CD4-positive, alpha-beta memory T cell (primary cell): ENCODE measurements around the gene GADD45G. TPM values are rescaled to one million over a fixed set of nuclear protein-coding genes. Genes with fewer than 3 reads are reported as not detected.
A peak's percentile ranks its signal among the peaks of the same experiment; 100 is the strongest.

ENCODE experiments used
- CTCF ChIA-PET: fragments of 350-600 bp; sonication (Branson Sonifier 250); formaldehyde crosslinking; loops from one replicate; lab custom pipeline; 2021; ENCODE audit warnings: inconsistent platforms; ENCODE audit not compliant: partially characterized antibody; lab: Charles Lee
- POLR2A ChIA-PET: fragments of 350-600 bp; sonication (Branson Sonifier 250); formaldehyde crosslinking; loops from one replicate; lab custom pipeline; 2021; ENCODE audit not compliant: partially characterized antibody; lab: Charles Lee
- DNase-seq, 5 donors: peaks; one replicate each; pipeline versions ENCODE4 v3.0.0 to v3.0.0-alpha.2; 2020 to 2022; ENCODE audit warnings: mixed read lengths in 1 of 5
- H3K27ac ChIP-seq: one replicate; pipeline ENCODE4 v1.7.0; 2013; ENCODE audit warnings: low read depth, low read length
- H3K27me3 ChIP-seq: 2 replicates; pipeline ENCODE4 v1.7.0; 2013; ENCODE audit warnings: mild to moderate bottlenecking, low read length, moderate library complexity; ENCODE audit not compliant: insufficient read depth
- H3K36me3 ChIP-seq: 2 replicates; pipeline ENCODE4 v1.7.0; 2013; ENCODE audit warnings: mild to moderate bottlenecking, low read length, moderate library complexity; ENCODE audit not compliant: insufficient read depth
- H3K4me1 ChIP-seq: 2 replicates; pipeline ENCODE4 v1.7.0; 2013; ENCODE audit warnings: mild to moderate bottlenecking, low read length, moderate library complexity; ENCODE audit not compliant: insufficient read depth
- H3K4me3 ChIP-seq, 2 donors: one replicate each; pipeline ENCODE4 v1.7.0; 2013; ENCODE audit warnings: low read length in 2 of 2, mild to moderate bottlenecking in 1 of 2
- H3K9me3 ChIP-seq, 2 donors: one replicate each; pipeline ENCODE4 v1.7.0; 2013; ENCODE audit warnings: low read length in 2 of 2, control low read depth in 1 of 2; ENCODE audit not compliant: control insufficient read depth in 1 of 2
- H3K27ac Mint-ChIP-seq, 7 donors: one replicate each; pipeline ENCODE4 v1.8.0; 2020 to 2021; ENCODE audit warnings: mixed read lengths in 7 of 7, mild to moderate bottlenecking in 6 of 7, inconsistent platforms in 3 of 7, moderate library complexity in 3 of 7
- H3K27me3 Mint-ChIP-seq, 2 donors: one replicate each; pipeline ENCODE4 v1.8.0; 2020 to 2021; ENCODE audit warnings: mixed read lengths in 2 of 2
- H3K36me3 Mint-ChIP-seq, 2 donors: one replicate each; pipeline ENCODE4 v1.8.0; 2020 to 2021; ENCODE audit warnings: mixed read lengths in 2 of 2, inconsistent platforms in 1 of 2, mild to moderate bottlenecking in 1 of 2
- H3K4me1 Mint-ChIP-seq, 4 donors: one replicate each; pipeline ENCODE4 v1.8.0; 2020 to 2021; ENCODE audit warnings: mixed read lengths in 4 of 4, mild to moderate bottlenecking in 1 of 4
- H3K4me3 Mint-ChIP-seq, 8 donors: one replicate each; pipeline ENCODE4 v1.8.0; 2020 to 2021; ENCODE audit warnings: mixed read lengths in 8 of 8, mild to moderate bottlenecking in 7 of 8, moderate library complexity in 6 of 8, inconsistent platforms in 3 of 8
- H3K9me3 Mint-ChIP-seq, 8 donors: one replicate each; pipeline ENCODE4 v1.8.0; 2020 to 2021; ENCODE audit warnings: mixed read lengths in 8 of 8, mild to moderate bottlenecking in 5 of 8, inconsistent platforms in 3 of 8, moderate library complexity in 1 of 8
- intact Hi-C: fragments of 100-400 bp; cut with micrococcal nuclease; formaldehyde crosslinking; loops from one replicate; pipeline ENCODE4 v1.15.1; 2023
- polyA plus RNA-seq, 2 donors: library from polyadenylated mRNA; unstranded; fragments of 300-500 nt; fragmentation: Illumina TruSeq; gene quantifications; one replicate each; pipeline ENCODE4 v1.2.3, GENCODE V29; 2021
- total RNA-seq, 2 experiments: library from RNA; stranded (reverse); gene quantifications; one replicate each; pipeline ENCODE4 v1.2.3, GENCODE V29; 2021

Gene GADD45G
- total and polyA plus RNA-seq, 4 experiments from 2014 or later = 0.96 to 2.9 (median 2.4) TPM; not detected in 1

GRCh38 chr9:89625721-89626687 lies 21.2 kb downstream of the GADD45G start:
- intact Hi-C loops = no loop called here
- Histone ChIP-seq H3K27ac (no peak overlapping the region), H3K27me3 (no peaks in the 10 kb centered on the region), H3K4me3 (no peak overlapping the region), H3K36me3 (no peaks in the 10 kb centered on the region), H3K9me3 (no peaks in the 10 kb centered on the region), H3K4me1 (no peaks in the 10 kb centered on the region)
- ChIA-PET POLR2A (no interaction called here), CTCF (interaction anchor here (1.0 kb wide), 1 partner anchor 10 kb away, joined by 3 read pairs; no protein-coding TSS in a partner anchor)
- H3K27ac Mint-ChIP-seq = no peak overlapping the region
- H3K36me3 Mint-ChIP-seq = no peaks in the 10 kb centered on the region
- peaks cover 0 to 2% of the 10 kb centered on the region in 2 donors for H3K27me3 Mint-ChIP-seq
- no peaks in the 10 kb centered on the region for H3K4me1 Mint-ChIP-seq
- H3K4me3 Mint-ChIP-seq = no peak overlapping the region
- H3K9me3 Mint-ChIP-seq = no peaks in the 10 kb centered on the region
- DNase-seq = no peak

- Histone ChIP-seq H3K27ac (no peak overlapping the region), H3K4me1 (no peaks in the 10 kb centered on the region), H3K4me3 (no peak overlapping the region), H3K9me3 (no peaks in the 10 kb centered on the region), H3K27me3 (no peaks in the 10 kb centered on the region), H3K36me3 (no peaks in the 10 kb centered on the region)
- ChIA-PET CTCF (interaction anchor here (1.6 kb wide), 1 partner anchor 24 kb away, joined by 5 read pairs; no protein-coding TSS in a partner anchor), POLR2A (no interaction called here)
- no peaks in the 10 kb centered on the region for H3K9me3 Mint-ChIP-seq
- H3K4me3 Mint-ChIP-seq = no peak overlapping the region
- H3K27ac Mint-ChIP-seq = no peak overlapping the region
- H3K36me3 Mint-ChIP-seq = no peaks in the 10 kb centered on the region
- DNase-seq = no peak
- peaks cover 0 to 2% of the 10 kb centered on the region in 2 donors for H3K27me3 Mint-ChIP-seq
- intact Hi-C loops = no loop called here
- H3K4me1 Mint-ChIP-seq = no peaks in the 10 kb centered on the region
Measured at GRCh38 chr9:89626741-89627265, 22.0 kb downstream of the GADD45G start.

- no peak overlapping the region for H3K27ac Mint-ChIP-seq
- intact Hi-C loops = no loop called here
- H3K9me3 ChIP-seq = no peaks in the 10 kb centered on the region
- no peak overlapping the region for H3K4me3 Mint-ChIP-seq
- no peaks in the 10 kb centered on the region for H3K9me3 Mint-ChIP-seq
- no peaks in the 10 kb centered on the region for H3K4me1 Mint-ChIP-seq
- no peaks in the 10 kb centered on the region for H3K36me3 ChIP-seq
- no peaks in the 10 kb centered on the region for H3K4me1 ChIP-seq
- peaks cover 0 to 2% of the 10 kb centered on the region in 2 donors for H3K27me3 Mint-ChIP-seq
- no peak overlapping the region for H3K4me3 ChIP-seq
- no peak overlapping the region for H3K27ac ChIP-seq
- H3K27me3 ChIP-seq = no peaks in the 10 kb centered on the region
- DNase-seq = no peak
- POLR2A ChIA-PET = no interaction called here
- CTCF ChIA-PET = interaction anchor here (1.2 kb wide), 1 partner anchor 11 kb away, joined by 3 read pairs; no protein-coding TSS in a partner anchor
- no peaks in the 10 kb centered on the region for H3K36me3 Mint-ChIP-seq
Measured at GRCh38 chr9:89628601-89629000, 23.8 kb downstream of the GADD45G start.

GRCh38 chr9:89629081-89629976 lies 24.5 kb downstream of the GADD45G start:
- no peaks in the 10 kb centered on the region for H3K9me3 ChIP-seq
- H3K9me3 Mint-ChIP-seq = no peaks in the 10 kb centered on the region
- no peak overlapping the region for H3K4me3 ChIP-seq
- POLR2A ChIA-PET = no interaction called here
- no peak overlapping the region for H3K27ac ChIP-seq
- no peak overlapping the region for H3K27ac Mint-ChIP-seq
- peaks cover 0 to 2% of the 10 kb centered on the region in 2 donors for H3K27me3 Mint-ChIP-seq
- no peaks in the 10 kb centered on the region for H3K36me3 ChIP-seq
- no peaks in the 10 kb centered on the region for H3K4me1 ChIP-seq
- intact Hi-C loops = no loop called here
- H3K4me1 Mint-ChIP-seq = no peaks in the 10 kb centered on the region
- H3K36me3 Mint-ChIP-seq = no peaks in the 10 kb centered on the region
- CTCF ChIA-PET = interaction anchor here (1.2 kb wide), 1 partner anchor 10 kb away, joined by 3 read pairs; no protein-coding TSS in a partner anchor
- DNase-seq = no peak
- no peaks in the 10 kb centered on the region for H3K27me3 ChIP-seq
- no peak overlapping the region for H3K4me3 Mint-ChIP-seq

DNA sequence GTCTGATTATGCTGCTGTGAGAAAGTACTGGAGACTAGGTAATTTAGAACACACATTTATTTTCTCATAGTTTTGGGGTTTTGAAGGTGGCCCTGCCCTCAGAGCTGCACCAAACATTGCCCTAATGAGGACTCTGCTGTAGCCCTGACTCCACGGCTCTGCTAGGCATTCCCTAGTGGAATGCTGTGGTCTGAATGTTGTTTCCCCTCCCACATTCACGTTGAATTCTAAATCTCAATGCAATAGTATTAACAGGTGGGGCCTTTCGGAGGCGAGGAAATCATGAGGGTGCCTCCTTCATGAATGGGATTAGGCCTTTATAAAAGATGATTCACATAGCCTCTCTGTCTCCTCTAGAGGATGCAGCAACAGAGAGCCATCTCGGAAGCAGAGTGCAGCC lies 25.7 kb downstream of the GADD45G start:
- H3K36me3 Mint-ChIP-seq = no peaks in the 10 kb centered on the region
- no peaks in the 10 kb centered on the region for H3K4me1 Mint-ChIP-seq
- intact Hi-C loops = no loop called here
- Histone ChIP-seq H3K27me3 (no peaks in the 10 kb centered on the region), H3K4me1 (no peaks in the 10 kb centered on the region), H3K9me3 (no peaks in the 10 kb centered on the region), H3K27ac (no peak overlapping the region), H3K4me3 (no peak overlapping the region), H3K36me3 (no peaks in the 10 kb centered on the region)
- ChIA-PET CTCF (interaction anchor here (0.6 kb wide), 1 partner anchor 30 kb away, joined by 3 read pairs; no protein-coding TSS in a partner anchor), POLR2A (no interaction called here)
- H3K4me3 Mint-ChIP-seq = no peak overlapping the region
- DNase-seq = no peak
- no peak overlapping the region for H3K27ac Mint-ChIP-seq
- peaks cover 0 to 2% of the 10 kb centered on the region in 2 donors for H3K27me3 Mint-ChIP-seq
- no peaks in the 10 kb centered on the region for H3K9me3 Mint-ChIP-seq

- Histone ChIP-seq H3K9me3 (no peaks in the 10 kb centered on the region), H3K4me3 (no peak overlapping the region), H3K27me3 (no peaks in the 10 kb centered on the region), H3K36me3 (no peaks in the 10 kb centered on the region), H3K4me1 (no peaks in the 10 kb centered on the region), H3K27ac (no peak overlapping the region)
- Mint-ChIP-seq H3K9me3 (no peaks in the 10 kb centered on the region), H3K4me3 (no peak overlapping the region), H3K27me3 (peaks cover 0 to 2% of the 10 kb centered on the region in 2 donors), H3K27ac (peak overlapping the region in 1 of 7 donors; percentile 57), H3K4me1 (no peaks in the 10 kb centered on the region), H3K36me3 (no peaks in the 10 kb centered on the region)
- no peak for DNase-seq
- CTCF ChIA-PET = no interaction called here
- POLR2A ChIA-PET = no interaction called here
- intact Hi-C loops = no loop called here
Measured at GRCh38 chr9:89631384-89631783, 26.6 kb downstream of the GADD45G start.
